HG03432 (cell line): ENCODE results near the gene TENM4.

ENCODE experiments used
- ATAC-seq: cut with Tn5 transposase; IDR thresholded peaks from one replicate; pipeline ENCODE4 v1.9.1; 2021; ENCODE audit warnings: mild to moderate bottlenecking, moderate library complexity; ENCODE audit not compliant: unreplicated experiment

The TENM4 gene

DNA sequence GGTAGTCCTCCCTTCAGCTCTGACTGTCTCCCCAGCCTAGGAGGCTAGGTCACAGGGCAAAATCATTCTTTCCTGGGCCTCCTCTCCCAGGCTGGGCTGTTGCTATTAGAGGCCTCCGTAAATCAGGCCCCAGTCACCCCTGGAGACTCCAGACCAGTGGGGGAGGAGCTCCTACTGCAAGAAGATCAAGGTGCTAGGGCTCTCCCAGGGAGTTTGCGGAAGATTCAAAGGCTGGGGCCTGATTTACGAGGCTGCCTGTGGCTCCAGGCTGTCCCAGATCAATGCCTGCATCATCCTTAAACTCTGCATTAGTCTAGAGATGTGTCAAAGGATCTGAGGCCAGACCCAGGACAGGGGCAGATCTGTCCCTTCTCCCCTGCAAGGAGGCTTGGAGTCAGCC lies 346.2 kb downstream of the TENM4 start:
- no peak for ATAC-seq

DNA sequence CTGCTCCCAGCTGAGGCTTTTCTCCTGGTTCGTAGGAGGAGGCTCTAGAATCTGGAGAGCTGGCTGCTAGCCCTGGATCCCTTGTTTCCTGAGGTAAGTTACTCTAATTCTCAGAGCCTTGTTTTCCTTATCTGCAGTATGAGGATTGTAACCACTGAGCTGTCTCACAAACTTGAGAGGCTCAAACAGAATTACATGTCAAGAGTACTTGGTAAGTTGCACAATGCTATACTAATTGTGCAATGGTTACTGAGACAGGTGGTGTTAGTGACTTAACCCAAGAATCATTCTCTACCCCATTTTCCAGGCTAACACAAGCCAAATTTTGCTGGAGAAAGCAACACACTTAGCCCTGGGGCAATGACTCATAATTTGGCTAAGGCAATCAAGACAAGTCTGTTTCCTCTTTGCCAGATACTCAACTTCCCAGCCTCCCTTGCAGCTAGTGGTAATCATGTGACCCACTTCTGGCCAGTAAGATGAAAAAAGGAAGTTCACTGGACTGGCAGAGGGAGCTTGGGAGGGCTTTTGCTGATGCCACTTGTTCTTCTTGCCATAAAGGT lies 348.0 kb downstream of the TENM4 start:
- no peak for ATAC-seq

DNA sequence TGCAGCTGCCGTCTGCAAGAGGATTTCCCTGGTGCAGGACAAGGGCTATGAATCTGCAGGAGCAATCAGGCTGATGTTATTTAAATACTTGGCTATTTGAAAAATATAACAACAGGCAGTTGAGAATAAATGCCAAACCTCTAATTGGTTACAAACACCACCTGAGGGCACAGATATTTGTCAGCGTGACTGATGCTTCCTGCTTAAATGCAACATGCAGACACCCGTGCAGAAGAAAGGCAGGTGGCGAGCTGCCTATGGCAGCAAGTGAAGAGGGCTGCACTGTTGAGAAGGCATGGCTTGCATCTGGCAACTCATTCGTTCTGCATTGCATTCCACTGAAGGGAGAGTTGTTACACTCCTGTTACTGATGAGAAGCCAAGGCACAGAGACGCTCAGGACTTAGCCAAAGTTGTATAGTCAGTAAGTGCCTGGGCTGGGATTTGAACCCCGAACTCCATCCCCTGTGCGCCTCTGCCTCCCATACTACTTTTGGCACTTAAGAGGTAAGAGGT lies 350.6 kb downstream of the TENM4 start:
- ATAC-seq, result no peak

DNA sequence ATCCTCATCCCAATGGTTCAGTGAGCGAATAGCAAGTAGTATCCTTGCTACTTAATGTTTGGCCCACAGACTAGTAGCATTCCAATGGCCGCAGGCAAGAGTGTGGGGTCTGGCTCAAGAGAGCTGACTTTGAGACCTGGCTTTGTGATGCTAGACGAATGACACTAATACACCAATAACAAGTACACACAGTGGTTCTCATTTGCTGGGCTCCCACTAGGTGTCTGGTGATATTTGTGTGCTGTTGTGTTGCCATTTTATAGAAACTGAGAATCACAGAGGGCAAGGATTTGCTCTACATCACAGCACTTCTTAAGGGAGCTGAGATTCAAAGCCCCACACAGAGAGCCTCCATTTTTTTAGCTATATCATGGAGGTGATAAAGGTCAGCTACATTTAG lies 351.2 kb downstream of the TENM4 start:
- ATAC-seq, result no peak

DNA sequence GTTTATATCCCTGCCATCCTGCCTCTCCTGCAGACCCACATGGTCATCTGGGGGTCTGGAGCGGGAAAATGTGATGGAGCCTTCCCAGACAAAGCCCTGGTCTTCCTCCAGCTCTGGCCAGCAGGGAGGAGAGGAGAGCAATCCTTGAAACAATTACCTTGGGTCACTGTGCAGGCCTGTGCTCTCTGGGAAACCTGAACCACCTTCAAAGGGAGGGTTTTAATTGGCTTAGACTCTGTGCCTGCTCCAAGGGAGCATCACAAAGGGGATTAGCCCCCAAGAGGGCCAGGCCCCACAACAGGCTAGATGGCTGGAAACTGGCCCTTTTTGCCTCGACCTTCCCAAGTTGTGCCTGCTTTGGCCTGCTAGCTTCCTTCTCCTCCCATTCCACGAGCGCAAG lies 351.9 kb downstream of the TENM4 start:
- ATAC-seq, result no peak

DNA sequence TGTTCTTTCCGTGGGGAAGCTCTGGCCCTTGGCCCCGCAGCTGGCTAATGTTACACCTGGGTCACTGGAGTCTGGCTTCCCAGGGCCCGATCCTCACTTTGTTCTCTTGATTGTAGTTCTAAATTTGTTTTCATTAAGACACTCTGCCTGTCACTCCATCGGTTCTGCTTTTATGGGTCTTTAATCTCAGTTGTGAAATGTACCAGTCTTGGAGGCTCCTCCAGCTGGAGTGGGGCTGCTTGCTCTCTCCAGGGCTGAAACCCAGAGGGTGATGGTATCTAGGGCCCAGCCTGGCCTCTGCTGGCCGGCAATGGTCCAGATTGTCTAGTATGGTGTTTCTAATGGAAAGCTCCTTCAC lies 352.9 kb downstream of the TENM4 start:
- no peak for ATAC-seq

DNA sequence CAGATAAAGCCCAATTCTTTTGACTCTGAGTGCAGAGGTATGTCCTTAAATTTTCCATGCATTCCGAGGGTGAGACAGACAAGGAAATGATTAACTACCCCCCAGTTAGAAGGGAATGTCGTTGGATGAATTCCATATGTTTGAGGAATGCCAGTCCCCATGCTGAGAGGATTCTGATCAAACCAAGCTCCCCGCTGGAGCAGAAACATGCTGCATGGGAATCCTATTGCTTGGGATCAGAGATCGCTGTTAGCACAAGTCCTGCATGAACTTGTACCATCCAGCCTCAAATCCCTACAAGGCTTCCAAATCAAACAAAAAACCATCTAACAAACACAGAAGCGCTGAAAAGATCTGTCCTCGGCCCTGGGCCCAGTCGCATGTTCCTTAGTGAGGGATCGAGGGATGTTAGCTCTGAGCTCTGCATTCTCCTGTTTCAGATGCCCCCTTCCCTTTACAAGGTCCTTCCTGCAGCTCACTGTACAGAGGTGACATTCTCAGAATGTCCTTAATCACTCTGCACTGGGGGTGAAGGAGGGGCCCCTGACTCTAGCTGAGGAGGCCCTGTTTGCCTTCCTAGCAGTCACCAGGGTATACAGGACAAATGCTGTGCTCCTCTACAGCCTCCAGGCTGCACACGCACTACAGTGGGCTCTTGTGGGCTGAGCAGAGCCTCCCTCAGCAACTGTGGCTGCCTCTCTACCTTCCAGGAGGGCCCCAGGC lies 353.4 kb downstream of the TENM4 start:
- no peak for ATAC-seq

DNA sequence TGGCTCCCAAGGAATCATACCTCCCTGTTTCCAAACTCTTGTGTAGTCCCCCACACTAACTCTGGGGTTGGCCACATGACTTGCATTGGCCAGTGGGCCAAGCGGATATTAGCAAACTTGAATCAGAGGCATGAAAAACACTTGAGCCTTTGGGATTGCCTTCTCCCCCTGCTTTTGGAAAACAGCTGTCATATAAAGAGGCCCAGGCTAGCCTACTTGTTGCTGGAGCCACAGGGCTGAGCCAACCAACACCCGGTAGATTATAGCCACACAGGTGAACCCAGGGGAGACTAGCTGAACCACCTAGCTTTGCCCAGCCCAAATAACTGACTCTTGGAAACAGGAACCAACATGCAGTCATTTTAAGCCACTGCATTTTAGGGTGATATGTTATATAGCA lies 354.8 kb downstream of the TENM4 start:
- no peak for ATAC-seq

DNA sequence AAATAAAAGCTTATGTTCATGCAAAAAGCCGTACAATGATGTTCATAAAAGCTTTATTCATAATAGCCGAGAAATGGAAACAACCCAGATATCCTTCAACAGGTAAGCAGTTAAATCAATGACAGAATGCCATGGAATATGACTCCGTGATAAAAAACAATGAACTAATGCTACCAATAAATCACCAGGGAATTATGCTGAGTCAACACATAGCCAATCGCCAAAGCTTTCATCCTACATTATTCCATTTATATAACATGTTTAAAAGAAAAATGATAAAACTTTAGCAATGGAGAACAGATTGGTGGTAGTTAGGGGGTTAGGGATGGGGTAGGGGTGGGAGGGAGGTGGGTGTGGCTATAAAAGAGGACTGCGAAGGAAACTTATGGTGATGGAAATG lies 356.4 kb downstream of the TENM4 start:
- no peak for ATAC-seq

DNA sequence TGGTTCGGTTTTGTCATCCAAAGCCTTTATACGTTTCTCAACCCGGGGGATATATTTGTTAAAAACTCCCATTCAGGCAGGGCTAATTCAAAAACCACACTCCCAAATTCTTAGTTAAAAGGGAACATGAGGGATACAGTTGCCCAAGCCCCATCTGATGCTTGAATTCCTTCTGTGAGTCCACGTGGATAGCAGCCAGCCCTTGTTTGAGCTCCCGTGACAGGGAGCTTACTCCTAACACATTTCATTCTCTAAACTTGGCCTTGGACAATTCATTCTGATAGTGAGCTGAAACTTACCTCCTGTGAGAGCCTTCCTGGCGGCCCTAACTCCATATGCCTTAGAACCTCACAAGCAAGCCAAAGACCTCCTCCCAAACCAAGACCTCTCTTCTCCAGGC lies 357.5 kb downstream of the TENM4 start:
- no peak for ATAC-seq

DNA sequence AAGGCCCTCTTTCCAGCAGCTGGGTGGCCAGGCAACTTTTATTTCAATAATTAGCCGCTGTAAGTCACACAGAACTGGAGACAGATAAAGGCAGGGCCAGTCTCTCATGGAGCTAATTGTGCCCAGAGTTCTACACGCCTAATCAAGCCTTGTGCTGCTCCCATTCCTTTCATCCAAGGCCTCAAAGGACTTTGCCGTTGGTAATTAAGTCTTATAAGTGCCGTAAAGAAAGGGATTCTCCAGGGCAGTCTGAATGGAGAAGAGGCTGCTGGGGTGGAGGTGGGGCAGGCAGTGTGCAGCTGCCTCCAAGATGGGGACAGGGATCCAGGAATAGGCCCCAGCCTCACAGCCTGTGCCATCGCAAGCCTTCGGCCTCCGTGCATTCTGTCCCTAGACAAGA lies 357.9 kb downstream of the TENM4 start:
- no peak for ATAC-seq

DNA sequence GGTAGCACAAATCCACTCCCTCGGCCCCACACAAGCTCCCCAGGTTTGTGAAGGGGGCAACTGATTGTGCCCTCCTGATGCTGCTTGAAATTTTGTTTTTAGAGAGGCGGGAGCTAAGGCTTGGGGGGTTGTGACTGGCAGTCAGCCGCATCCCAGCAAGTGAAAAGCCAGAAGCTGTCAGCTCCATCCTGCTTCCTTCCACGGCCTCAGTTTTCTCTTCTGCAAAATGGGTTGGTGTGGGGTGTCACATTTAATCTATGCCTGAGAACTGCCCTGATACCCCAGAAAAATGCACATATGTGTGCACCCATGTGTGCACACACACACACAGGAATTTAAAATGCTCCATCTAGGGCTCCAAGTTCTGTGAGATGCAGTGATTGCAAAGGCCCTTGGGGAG lies 358.6 kb downstream of the TENM4 start:
- no peak for ATAC-seq

DNA sequence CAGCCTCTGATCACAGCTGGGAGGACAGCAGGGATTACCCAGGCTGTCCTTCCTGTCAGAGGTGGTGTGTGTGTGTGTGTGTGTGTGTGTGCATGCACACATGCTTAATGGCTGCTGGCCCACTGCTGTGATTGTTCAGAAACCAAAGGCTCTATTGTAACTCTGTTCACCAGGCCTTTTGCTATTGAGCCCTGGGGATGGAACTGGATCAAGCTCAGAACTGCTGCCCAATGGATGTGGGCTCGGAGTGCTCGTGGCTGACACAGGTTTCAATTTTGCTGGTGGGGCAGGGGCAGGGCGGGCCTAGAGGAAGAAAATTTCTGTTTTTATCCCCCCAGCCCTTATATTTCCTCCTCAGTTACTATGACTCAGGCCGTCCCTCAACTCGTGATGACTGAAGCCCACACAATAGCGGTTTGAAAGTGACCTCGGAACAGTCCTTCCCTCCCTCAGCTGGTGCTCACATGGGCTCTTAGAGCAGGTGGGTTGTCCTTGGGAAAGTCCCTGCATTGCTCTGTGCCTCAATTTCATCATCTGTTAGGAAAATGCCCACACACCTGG lies 359.3 kb downstream of the TENM4 start:
- ATAC-seq, result no peak

DNA sequence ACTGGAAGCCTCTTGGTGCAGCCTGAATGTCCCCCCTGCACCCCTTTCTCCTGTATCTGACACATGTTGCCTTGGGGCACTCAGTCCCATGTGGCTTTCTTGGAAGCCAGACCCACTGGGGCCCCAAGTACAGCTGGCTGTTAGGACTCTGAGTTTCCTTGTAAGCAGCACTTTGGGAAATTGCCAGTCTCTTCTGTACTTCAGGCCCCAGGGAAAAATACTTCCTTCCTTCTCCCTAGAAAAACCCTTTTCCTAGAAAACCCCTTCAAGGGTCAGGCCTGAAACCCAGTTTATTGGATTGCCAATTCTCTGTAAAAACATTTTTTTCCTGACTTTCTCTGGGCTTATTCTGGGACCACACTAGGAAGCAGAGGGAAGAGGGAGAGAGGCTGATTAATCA lies 360.3 kb downstream of the TENM4 start:
- ATAC-seq, result no peak

DNA sequence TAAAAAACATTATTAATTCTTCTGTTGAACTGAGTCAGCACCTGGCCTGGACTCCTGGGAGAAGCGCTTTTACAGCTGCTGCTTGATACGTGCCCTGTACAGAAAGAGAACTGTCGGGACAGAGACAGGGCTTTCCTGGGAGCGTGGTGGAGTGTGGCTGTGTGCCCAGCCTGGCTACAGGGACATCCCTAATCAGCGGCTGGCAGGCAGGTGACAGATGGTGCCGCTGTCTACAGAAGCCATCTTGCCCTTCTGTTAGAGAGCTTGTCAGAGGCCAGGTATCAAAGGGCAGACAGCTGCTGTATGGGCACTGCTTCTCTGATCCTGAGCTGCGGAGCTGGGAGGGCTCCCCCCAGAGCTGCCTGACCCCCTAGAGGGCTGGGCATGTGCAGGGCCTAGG lies 361.8 kb downstream of the TENM4 start:
- no peak for ATAC-seq

DNA sequence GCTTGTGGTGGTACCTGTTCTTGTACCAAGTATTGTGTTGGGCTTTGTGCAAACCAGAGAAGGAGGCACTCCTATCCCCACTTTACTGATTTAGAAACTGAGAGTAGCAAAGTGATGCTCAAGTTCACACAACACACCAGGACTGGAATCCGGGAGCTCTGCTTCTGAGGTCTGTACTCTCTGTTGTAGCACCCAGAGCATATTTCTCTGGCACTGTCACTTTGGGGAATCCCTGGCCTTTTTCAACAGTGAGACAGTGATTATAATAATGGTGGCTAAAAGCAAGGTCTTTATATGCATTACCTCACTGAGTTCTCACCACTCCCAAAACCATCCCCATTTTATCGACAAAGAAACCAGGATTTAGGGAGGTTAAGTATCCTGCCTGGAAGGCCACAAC lies 362.4 kb downstream of the TENM4 start:
- no peak for ATAC-seq

DNA sequence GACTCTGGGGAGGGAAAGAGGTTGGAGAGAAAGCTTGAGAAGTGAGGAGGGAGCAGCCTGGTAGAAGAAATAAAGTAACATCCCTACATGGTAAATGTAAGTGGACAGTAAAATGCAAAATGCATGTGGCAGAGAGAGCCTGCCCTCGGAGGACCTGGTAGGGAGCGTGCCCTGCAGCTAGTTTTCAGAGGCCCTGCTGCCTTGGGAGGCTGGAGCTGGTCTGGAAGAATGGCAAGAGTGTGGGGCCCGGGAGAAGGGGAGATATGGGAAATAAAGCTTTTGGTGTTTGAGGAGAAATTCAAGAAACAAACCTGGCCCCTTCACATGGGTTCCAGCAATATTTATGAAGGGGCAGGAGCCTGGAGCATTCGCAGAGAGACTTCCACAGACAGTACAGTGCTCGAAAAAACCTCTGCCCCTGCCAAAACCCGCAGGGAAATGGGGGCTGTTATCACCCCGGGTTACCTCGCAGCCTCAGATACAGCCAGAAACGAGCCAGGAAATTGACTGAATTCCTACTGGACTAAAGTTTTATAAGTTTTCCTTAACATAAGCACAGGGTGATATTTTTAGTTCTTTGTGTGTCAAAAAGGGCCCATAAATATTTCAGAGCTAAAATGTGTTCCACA lies 363.0 kb downstream of the TENM4 start:
- ATAC-seq, result no peak

DNA sequence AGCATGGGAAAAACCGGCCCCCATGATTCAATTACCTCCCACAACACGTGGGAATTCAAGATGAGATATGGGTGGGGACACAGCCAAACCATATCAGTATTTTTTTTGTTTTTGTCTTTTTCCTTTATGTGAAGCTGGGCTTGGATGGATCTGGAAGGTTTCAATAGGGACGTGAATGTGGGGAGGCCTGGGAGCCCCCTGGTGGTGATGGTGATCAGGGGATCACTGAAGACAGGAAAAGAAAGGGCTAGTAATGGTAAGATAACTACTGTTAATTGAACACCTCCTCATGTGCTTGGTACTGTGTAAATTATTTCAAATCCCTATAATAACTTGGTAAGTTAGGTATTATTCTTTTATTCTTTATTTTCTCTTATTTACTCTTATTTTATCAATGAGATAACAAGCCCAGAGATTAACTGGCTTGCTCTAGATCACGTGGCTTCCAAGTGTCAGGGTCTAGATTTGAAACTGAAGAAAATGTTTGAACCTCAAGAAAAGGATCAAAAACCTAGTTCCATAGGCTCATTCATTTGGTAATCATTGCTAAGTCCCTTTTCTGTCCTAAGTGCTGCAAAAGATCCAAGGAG lies 364.2 kb downstream of the TENM4 start:
- ATAC-seq, result no peak

DNA sequence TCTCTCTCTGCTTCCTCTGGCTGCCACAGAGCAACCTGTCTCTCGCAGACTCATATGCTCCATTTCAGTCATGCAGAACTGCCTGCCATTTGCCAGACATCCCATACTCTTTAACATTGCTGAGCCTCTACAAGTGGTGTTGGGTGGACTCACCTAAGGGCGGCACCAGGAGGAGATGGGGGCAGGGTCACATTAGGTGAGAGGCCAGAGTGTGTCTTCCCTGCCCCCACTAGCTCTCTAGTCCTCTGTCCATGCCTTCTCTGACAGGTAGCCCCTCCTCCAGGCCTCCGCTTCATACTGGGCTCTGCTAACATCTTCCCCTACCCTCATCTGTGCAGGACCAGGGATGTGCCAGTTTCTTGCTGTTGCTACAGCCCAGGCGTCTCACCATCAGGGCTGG lies 366.3 kb downstream of the TENM4 start:
- ATAC-seq, result no peak

DNA sequence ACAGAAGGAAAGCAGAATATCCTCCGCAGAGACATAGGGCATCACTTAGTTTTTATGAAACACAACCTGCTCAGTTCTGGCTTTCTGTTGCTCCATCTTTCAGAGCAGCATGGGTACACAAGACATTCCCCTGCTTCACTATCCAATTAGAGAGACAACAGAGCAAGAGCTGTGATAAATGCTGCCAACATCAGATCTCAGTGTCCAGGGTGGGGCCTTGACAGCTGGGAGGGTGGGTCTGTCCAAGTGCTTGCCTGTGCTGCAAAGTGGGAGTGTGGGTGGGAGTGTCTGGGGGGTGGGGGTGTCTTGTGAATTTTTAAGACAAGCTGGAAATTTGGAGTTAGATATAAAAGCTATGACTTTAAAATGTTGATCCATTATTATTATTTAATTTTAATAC lies 369.6 kb downstream of the TENM4 start:
- no peak for ATAC-seq

DNA sequence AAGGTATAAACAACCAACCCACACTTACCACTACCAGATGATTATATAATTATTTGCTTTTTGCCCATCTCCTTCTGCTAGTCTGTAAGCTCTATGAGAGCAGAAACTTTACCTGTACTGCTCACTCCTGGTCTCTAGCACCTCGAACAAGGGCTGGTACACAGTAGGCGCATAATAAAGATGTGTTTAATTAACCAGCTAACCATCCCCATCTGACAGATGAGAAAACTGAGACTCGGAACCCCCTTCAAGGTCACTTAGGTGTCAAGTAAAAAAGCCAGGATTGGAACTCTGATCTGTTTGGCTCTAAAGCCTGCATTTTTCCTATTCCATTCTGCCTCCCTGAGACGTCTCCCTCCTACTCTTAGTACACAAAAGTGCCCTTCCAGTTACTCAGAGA lies 370.3 kb downstream of the TENM4 start:
- ATAC-seq, result no peak

DNA sequence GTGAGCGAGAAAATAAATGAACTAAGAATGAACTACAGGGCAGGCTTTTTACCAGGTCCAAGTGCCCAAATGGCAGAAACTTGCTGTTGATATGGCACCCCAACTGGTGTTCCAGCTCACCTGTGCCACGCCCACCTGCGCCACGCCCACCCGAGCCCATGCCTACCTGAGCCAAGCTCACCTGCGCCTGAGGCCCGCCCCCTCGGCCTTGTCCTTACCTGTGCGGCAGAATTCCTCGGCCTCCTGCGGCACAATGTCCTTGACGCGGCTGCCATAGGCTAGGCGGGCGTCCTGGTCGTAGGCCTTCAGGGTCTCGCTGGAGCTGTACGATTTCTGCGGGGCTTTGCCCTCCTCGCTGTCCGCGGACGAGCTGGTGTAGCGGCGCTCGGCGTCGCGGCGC lies 371.3 kb downstream of the TENM4 start:
- no peak for ATAC-seq
